Measurements from ENCODE around the gene IQSEC1.

Gene IQSEC1

GRCh38 chr3:13083898-13084297 lies 10.7 kb upstream of the IQSEC1 start:
- H3K4me1 ChIP-seq (ENCODE audit: control insufficient read depth, insufficient read depth, low read length): peaks cover 1% of the 10 kb centered on the region; the same call in 1 of the 2 replicates
- no peak overlapping the region for H3K27ac ChIP-seq (ENCODE audit: low read length)
- H3K4me3 ChIP-seq (ENCODE audit: low read length): no peak overlapping the region
- H3K9me3 ChIP-seq (ENCODE audit: control insufficient read depth, insufficient read depth, low read length): no peaks in the 10 kb centered on the region
- no peaks in the 10 kb centered on the region; the same call in 1 of the 2 replicates for H3K36me3 ChIP-seq (ENCODE audit: control insufficient read depth, insufficient read depth, low read length)
- no peaks in the 10 kb centered on the region for H3K27me3 ChIP-seq (ENCODE audit: control insufficient read depth, insufficient read depth, low read length)
- DNase-seq (ENCODE audit: low read depth, low spot score): no peak
- WGBS (ENCODE audit: insufficient coverage, insufficient read length): no CpG with 5 or more reads among the region's 8 CpGs

GRCh38 chr3:13083254-13083653 lies 10.0 kb upstream of the IQSEC1 start:
- Histone ChIP-seq H3K4me1 (ENCODE audit: control insufficient read depth, insufficient read depth, low read length) (peaks cover 1% of the 10 kb centered on the region; the same call in 1 of the 2 replicates), H3K4me3 (ENCODE audit: low read length) (no peak overlapping the region), H3K36me3 (ENCODE audit: control insufficient read depth, insufficient read depth, low read length) (no peaks in the 10 kb centered on the region; the same call in 1 of the 2 replicates), H3K27me3 (ENCODE audit: control insufficient read depth, insufficient read depth, low read length) (no peaks in the 10 kb centered on the region), H3K27ac (ENCODE audit: low read length) (no peak overlapping the region), H3K9me3 (ENCODE audit: control insufficient read depth, insufficient read depth, low read length) (no peaks in the 10 kb centered on the region)
- no CpG with 5 or more reads among the region's 6 CpGs for WGBS (ENCODE audit: insufficient coverage, insufficient read length)
- DNase-seq (ENCODE audit: low read depth, low spot score): no peak

- Histone ChIP-seq H3K4me3 (ENCODE audit: low read length) (no peak overlapping the region), H3K27me3 (ENCODE audit: control insufficient read depth, insufficient read depth, low read length) (no peaks in the 10 kb centered on the region), H3K27ac (ENCODE audit: low read length) (no peak overlapping the region), H3K9me3 (ENCODE audit: control insufficient read depth, insufficient read depth, low read length) (no peaks in the 10 kb centered on the region), H3K4me1 (ENCODE audit: control insufficient read depth, insufficient read depth, low read length) (peaks cover 1% of the 10 kb centered on the region; the same call in 1 of the 2 replicates), H3K36me3 (ENCODE audit: control insufficient read depth, insufficient read depth, low read length) (no peaks in the 10 kb centered on the region; the same call in 1 of the 2 replicates)
- no peak for DNase-seq (ENCODE audit: low read depth, low spot score)
- WGBS (ENCODE audit: insufficient coverage, insufficient read length): no CpG with 5 or more reads among the region's 13 CpGs
These were observed 9.4 kb upstream of the IQSEC1 start for GRCh38 chr3:13082677-13083076.

GRCh38 chr3:13081603-13082360 lies 8.6 kb upstream of the IQSEC1 start:
- Histone ChIP-seq H3K36me3 (ENCODE audit: control insufficient read depth, insufficient read depth, low read length) (no peaks in the 10 kb centered on the region; the same call in 1 of the 2 replicates), H3K27ac (ENCODE audit: low read length) (no peak overlapping the region), H3K4me1 (ENCODE audit: control insufficient read depth, insufficient read depth, low read length) (peaks cover 1% of the 10 kb centered on the region; the same call in 1 of the 2 replicates), H3K27me3 (ENCODE audit: control insufficient read depth, insufficient read depth, low read length) (no peaks in the 10 kb centered on the region), H3K4me3 (ENCODE audit: low read length) (no peak overlapping the region), H3K9me3 (ENCODE audit: control insufficient read depth, insufficient read depth, low read length) (no peaks in the 10 kb centered on the region)
- no peak for DNase-seq (ENCODE audit: low read depth, low spot score)
- no CpG with 5 or more reads among the region's 23 CpGs for WGBS (ENCODE audit: insufficient coverage, insufficient read length)

GRCh38 chr3:13080591-13080990 lies 7.4 kb upstream of the IQSEC1 start:
- Histone ChIP-seq H3K4me3 (ENCODE audit: low read length) (no peak overlapping the region), H3K4me1 (ENCODE audit: control insufficient read depth, insufficient read depth, low read length) (peaks cover 1% of the 10 kb centered on the region; the same call in 1 of the 2 replicates), H3K27ac (ENCODE audit: low read length) (no peak overlapping the region), H3K9me3 (ENCODE audit: control insufficient read depth, insufficient read depth, low read length) (no peaks in the 10 kb centered on the region), H3K36me3 (ENCODE audit: control insufficient read depth, insufficient read depth, low read length) (no peaks in the 10 kb centered on the region; the same call in 1 of the 2 replicates), H3K27me3 (ENCODE audit: control insufficient read depth, insufficient read depth, low read length) (no peaks in the 10 kb centered on the region)
- no CpG with 5 or more reads among the region's 8 CpGs for WGBS (ENCODE audit: insufficient coverage, insufficient read length)
- DNase-seq (ENCODE audit: low read depth, low spot score): no peak

- peaks cover 1% of the 10 kb centered on the region; the same call in 1 of the 2 replicates for H3K4me1 ChIP-seq (ENCODE audit: control insufficient read depth, insufficient read depth, low read length)
- H3K4me3 ChIP-seq (ENCODE audit: low read length): no peak overlapping the region
- no peak for DNase-seq (ENCODE audit: low read depth, low spot score)
- no peaks in the 10 kb centered on the region for H3K9me3 ChIP-seq (ENCODE audit: control insufficient read depth, insufficient read depth, low read length)
- no CpG with 5 or more reads among the region's 3 CpGs for WGBS (ENCODE audit: insufficient coverage, insufficient read length)
- no peaks in the 10 kb centered on the region for H3K27me3 ChIP-seq (ENCODE audit: control insufficient read depth, insufficient read depth, low read length)
- no peak overlapping the region for H3K27ac ChIP-seq (ENCODE audit: low read length)
- H3K36me3 ChIP-seq (ENCODE audit: control insufficient read depth, insufficient read depth, low read length): no peaks in the 10 kb centered on the region; the same call in 1 of the 2 replicates
These were observed 6.8 kb upstream of the IQSEC1 start for GRCh38 chr3:13080026-13080425.

- Histone ChIP-seq H3K4me1 (ENCODE audit: control insufficient read depth, insufficient read depth, low read length) (peaks cover 1% of the 10 kb centered on the region; the same call in 1 of the 2 replicates), H3K36me3 (ENCODE audit: control insufficient read depth, insufficient read depth, low read length) (no peaks in the 10 kb centered on the region; the same call in 1 of the 2 replicates), H3K27me3 (ENCODE audit: control insufficient read depth, insufficient read depth, low read length) (peaks cover 2% of the 10 kb centered on the region; the same call in 1 of the 2 replicates), H3K27ac (ENCODE audit: low read length) (no peak overlapping the region), H3K4me3 (ENCODE audit: low read length) (no peak overlapping the region), H3K9me3 (ENCODE audit: control insufficient read depth, insufficient read depth, low read length) (no peaks in the 10 kb centered on the region)
- no CpG with 5 or more reads among the region's 7 CpGs for WGBS (ENCODE audit: insufficient coverage, insufficient read length)
- DNase-seq (ENCODE audit: low read depth, low spot score): no peak
These were observed 6.3 kb upstream of the IQSEC1 start for GRCh38 chr3:13079510-13079909.

- DNase-seq (ENCODE audit: low read depth, low spot score): no peak
- no peak overlapping the region for H3K27ac ChIP-seq (ENCODE audit: low read length)
- WGBS (ENCODE audit: insufficient coverage, insufficient read length): no CpG with 5 or more reads among the region's 7 CpGs
- no peaks in the 10 kb centered on the region for H3K9me3 ChIP-seq (ENCODE audit: control insufficient read depth, insufficient read depth, low read length)
- H3K36me3 ChIP-seq (ENCODE audit: control insufficient read depth, insufficient read depth, low read length): no peaks in the 10 kb centered on the region; the same call in 1 of the 2 replicates
- H3K4me3 ChIP-seq (ENCODE audit: low read length): no peak overlapping the region
- H3K27me3 ChIP-seq (ENCODE audit: control insufficient read depth, insufficient read depth, low read length): peaks cover 5% of the 10 kb centered on the region
- peaks cover 1% of the 10 kb centered on the region; the same call in 1 of the 2 replicates for H3K4me1 ChIP-seq (ENCODE audit: control insufficient read depth, insufficient read depth, low read length)
These were observed 5.8 kb upstream of the IQSEC1 start for GRCh38 chr3:13079051-13079450.

GRCh38 chr3:13078163-13078905 lies 5.1 kb upstream of the IQSEC1 start:
- no peak overlapping the region for H3K27ac ChIP-seq (ENCODE audit: low read length)
- DNase-seq (ENCODE audit: low read depth, low spot score): no peak
- WGBS (ENCODE audit: insufficient coverage, insufficient read length): no CpG with 5 or more reads among the region's 12 CpGs
- no peaks in the 10 kb centered on the region; the same call in 1 of the 2 replicates for H3K36me3 ChIP-seq (ENCODE audit: control insufficient read depth, insufficient read depth, low read length)
- H3K9me3 ChIP-seq (ENCODE audit: control insufficient read depth, insufficient read depth, low read length): no peaks in the 10 kb centered on the region
- H3K4me1 ChIP-seq (ENCODE audit: control insufficient read depth, insufficient read depth, low read length): peaks cover 1% of the 10 kb centered on the region; the same call in 1 of the 2 replicates
- H3K27me3 ChIP-seq (ENCODE audit: control insufficient read depth, insufficient read depth, low read length): peaks cover 11% of the 10 kb centered on the region
- no peak overlapping the region for H3K4me3 ChIP-seq (ENCODE audit: low read length)

GRCh38 chr3:13077431-13078162 lies 4.4 kb upstream of the IQSEC1 start:
- WGBS (ENCODE audit: insufficient coverage, insufficient read length): no CpG with 5 or more reads among the region's 21 CpGs
- Histone ChIP-seq H3K27me3 (ENCODE audit: control insufficient read depth, insufficient read depth, low read length) (peaks cover 11% of the 10 kb centered on the region), H3K9me3 (ENCODE audit: control insufficient read depth, insufficient read depth, low read length) (no peaks in the 10 kb centered on the region), H3K27ac (ENCODE audit: low read length) (no peak overlapping the region), H3K36me3 (ENCODE audit: control insufficient read depth, insufficient read depth, low read length) (no peaks in the 10 kb centered on the region; the same call in 1 of the 2 replicates), H3K4me1 (ENCODE audit: control insufficient read depth, insufficient read depth, low read length) (peaks cover 5% of the 10 kb centered on the region; the same call in 1 of the 2 replicates), H3K4me3 (ENCODE audit: low read length) (no peak overlapping the region)
- no peak for DNase-seq (ENCODE audit: low read depth, low spot score)

All from iPS DF 6.9 (cell line).